Measurements from ENCODE around the gene NRXN3.

DNA sequence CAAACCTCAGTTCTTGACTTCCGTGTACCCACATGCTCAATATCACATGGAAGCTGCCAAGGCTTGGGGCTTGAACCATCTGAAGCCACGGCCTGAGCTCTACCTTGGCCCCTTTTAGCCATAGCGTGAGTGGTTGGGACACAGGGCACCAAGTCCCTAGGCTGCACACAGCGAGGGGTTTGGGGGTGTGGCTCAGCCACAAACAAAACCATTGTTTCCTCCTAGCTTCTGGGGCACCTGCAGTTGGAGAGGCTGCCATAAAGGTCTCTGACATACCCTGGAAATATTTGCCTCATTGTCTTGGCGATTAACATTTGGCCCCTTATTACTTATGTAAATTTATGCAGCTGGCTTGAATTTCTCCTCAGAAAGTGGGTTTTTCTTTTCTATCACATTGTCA, 628.6 kb downstream of the NRXN3 start:
- TF ChIP-seq LEF1 (IDR thresholded peaks at IDR 0.05; ENCODE audit: borderline replicate concordance) (no peak), FOXK2 (IDR thresholded peaks at IDR 0.05) (no peak), SP1 (IDR thresholded peaks at IDR 0.05) (no peak), SUZ12 (IDR thresholded peaks at IDR 0.05) (no peak), ELF4 (IDR thresholded peaks at IDR 0.05) (no peak)

Data from HEK293T (cell line).